ENCODE results near the gene ADAM15. TPM values are rescaled to one million over a fixed set of nuclear protein-coding genes. Genes with fewer than 3 reads are reported as not detected.

The ADAM15 gene
- total and polyA plus RNA-seq, 2 of the 8 experiments (the other 6 are each of a cell fraction or from before 2014, with no cell fraction given): 32.9 to 37.6 TPM

GRCh38 chr1:155050560-155051341 lies at the start of gene ADAM15 (continued):
- TF ChIP-seq ATF2 (IDR thresholded peaks at IDR 0.05; ENCODE audit: low read length) (0 out of 2 replicates have a peak, but pooled peaks have one; percentile 37), RFX5 (IDR thresholded peaks at IDR 0.05; ENCODE audit: borderline replicate concordance, low read depth, low read length) (no peak), SIN3A (conservative IDR thresholded peaks at IDR 0.05 in 1 of 2, IDR thresholded peaks at IDR 0.05 in 1 of 2; ENCODE audit: low read depth in 1 of 2, low read length in 2 of 2) (peak; percentile 70 to 73; a peak in 1 of 4 replicates), TEAD4 (IDR thresholded peaks at IDR 0.05; ENCODE audit: low read depth, low read length) (peak; percentile 54; the same call in 1 of the 2 replicates), TAF1 (IDR thresholded peaks at IDR 0.05; ENCODE audit: low read depth, low read length) (peak; percentile 34; the same call in 1 of the 2 replicates), YY1 (IDR thresholded peaks at IDR 0.05; ENCODE audit: low read depth, low read length) (peak; percentile 61; the same call in 1 of the 2 replicates), E2F6 (IDR thresholded peaks at IDR 0.05) (peak; percentile 94), USF2 (IDR thresholded peaks at IDR 0.05; ENCODE audit: low read length) (no peak), RBBP5 (IDR thresholded peaks at IDR 0.05; ENCODE audit: borderline replicate concordance, low read depth, low read length) (0 out of 2 replicates have a peak, but pooled peaks have one; percentile 28), SP4 (IDR thresholded peaks at IDR 0.05; ENCODE audit: low read length) (peak; percentile 79; the same call in 1 of the 2 replicates), CTCF (IDR thresholded peaks at IDR 0.05; ENCODE audit: control extremely low read depth in 1 of 3, insufficient read depth in 1 of 3, low read depth in 1 of 3, low read length in 3 of 3) (peak; percentile 94 to 98 (median 97)), MAFK (IDR thresholded peaks at IDR 0.05; ENCODE audit: low read depth, low read length) (no peak), PHF8 (conservative IDR thresholded peaks at IDR 0.05; ENCODE audit: low read depth, low read length) (no peak), KDM4A (IDR thresholded peaks at IDR 0.05; ENCODE audit: low read depth, low read length, severe bottlenecking) (peak; percentile 89), GABPA (IDR thresholded peaks at IDR 0.05; ENCODE audit: borderline replicate concordance, insufficient read depth, low read length) (peak; percentile 52; the same call in 1 of the 2 replicates), CTBP2 (IDR thresholded peaks at IDR 0.05; ENCODE audit: borderline replicate concordance, insufficient read depth, insufficient read length, low read length) (peak; percentile 74)

Data from H1 (cell line).